Measurements from ENCODE around the gene SMARCD1. TPM values are rescaled to one million over a fixed set of nuclear protein-coding genes. Genes with fewer than 3 reads are reported as not detected.
A peak's percentile ranks its signal among the peaks of the same experiment; 100 is the strongest.
"Not testable (repeated sequence)": the region's sequence is repeated elsewhere in the genome, so short reads cannot be mapped to it uniquely, and the experiment has no call there.

SMARCD1 gene
- polyA plus RNA-seq, 2 donors, result 9.8 to 17.8 TPM

DNA sequence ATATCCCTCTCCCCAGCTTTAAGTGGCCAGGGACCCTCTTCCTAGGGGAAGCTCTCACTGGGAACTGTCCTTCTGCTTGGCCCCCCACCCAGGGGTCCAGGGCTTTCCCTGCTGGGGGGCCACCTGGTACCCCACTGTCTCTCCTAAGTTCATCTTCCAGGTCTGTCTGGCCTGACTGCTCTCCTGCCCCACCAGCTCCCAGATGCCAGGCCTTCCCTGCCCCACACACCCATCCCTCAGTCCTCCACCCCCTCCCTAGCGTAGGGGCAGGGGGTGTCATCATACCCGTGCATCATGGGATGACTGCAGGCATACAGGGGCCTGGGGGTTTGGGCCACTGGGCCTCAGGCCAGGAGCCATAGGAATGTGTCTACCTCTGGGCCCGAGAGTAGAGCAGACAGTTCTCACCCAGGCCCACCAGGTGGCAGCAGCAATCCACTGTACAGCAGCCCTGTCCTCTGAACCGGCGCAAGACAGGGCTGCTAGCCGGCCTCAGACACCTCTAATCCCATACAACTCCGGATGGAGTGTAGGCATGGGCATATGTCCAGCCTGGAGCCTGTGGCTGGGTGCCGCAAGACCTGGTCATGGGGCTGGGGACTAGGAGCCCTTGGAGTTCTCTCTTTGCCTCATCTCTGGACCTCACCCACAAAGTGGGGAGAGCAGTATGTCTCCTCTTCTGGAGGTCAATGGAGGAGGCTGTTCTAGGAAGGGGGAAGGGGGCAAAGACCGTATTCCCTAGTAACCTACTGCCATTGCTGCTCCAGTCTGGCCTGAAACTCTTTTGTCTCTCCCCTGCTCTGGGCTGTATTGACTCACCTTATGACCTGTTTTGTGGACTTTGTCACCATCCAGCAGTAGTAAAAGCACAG lies 10.0 kb upstream of the SMARCD1 start:
- WGBS, 2 donors, result 3 to 4% methylated on average over 9 of the region's 9 CpGs
- Histone ChIP-seq H3K27me3 (ENCODE audit: control insufficient read depth in 1 of 2, insufficient read depth in 2 of 2, low read length in 2 of 2) (no peaks in the 10 kb centered on the region), H3K4me1 (ENCODE audit: control insufficient read depth in 2 of 2, insufficient read depth in 2 of 2, low read length in 1 of 2) (peaks cover 0 to 2% of the 10 kb centered on the region in 2 donors), H3K4me3 (ENCODE audit: low read depth in 1 of 2, low read length in 2 of 2) (no peak overlapping the region), H3K36me3 (ENCODE audit: control insufficient read depth in 2 of 2, insufficient read depth in 2 of 2, low read length in 1 of 2) (no peaks in the 10 kb centered on the region), H3K27ac (ENCODE audit: low read depth in 2 of 2, low read length in 1 of 2) (no peak overlapping the region), H3K9me3 (ENCODE audit: control insufficient read depth in 2 of 2, insufficient read depth in 1 of 2, low read depth in 1 of 2, low read length in 1 of 2) (no peaks in the 10 kb centered on the region)

DNA sequence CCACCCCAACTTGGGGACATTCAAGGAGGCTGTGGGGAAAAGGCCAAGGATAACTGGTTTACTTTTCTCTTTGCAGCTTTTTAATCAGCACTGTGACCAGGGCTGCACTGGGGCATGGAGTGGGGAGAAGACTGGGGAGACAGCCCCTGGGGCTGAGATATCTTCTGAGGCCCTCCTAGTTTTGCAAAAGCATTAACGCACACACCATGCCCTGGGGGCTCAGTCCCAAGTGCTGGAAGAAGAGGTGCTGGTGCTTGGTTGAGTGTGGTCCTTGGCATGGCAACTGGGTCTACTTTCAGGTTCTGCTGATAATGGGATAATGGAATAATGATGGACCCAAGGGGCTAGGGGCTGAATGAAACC lies 9.4 kb upstream of the SMARCD1 start:
- Histone ChIP-seq H3K27ac (ENCODE audit: low read depth in 2 of 2, low read length in 1 of 2) (no peak overlapping the region), H3K4me3 (ENCODE audit: low read depth in 1 of 2, low read length in 2 of 2) (no peak overlapping the region), H3K4me1 (ENCODE audit: control insufficient read depth in 2 of 2, insufficient read depth in 2 of 2, low read length in 1 of 2) (no peaks in the 10 kb centered on the region), H3K27me3 (ENCODE audit: control insufficient read depth in 1 of 2, insufficient read depth in 2 of 2, low read length in 2 of 2) (no peaks in the 10 kb centered on the region), H3K9me3 (ENCODE audit: control insufficient read depth in 2 of 2, insufficient read depth in 1 of 2, low read depth in 1 of 2, low read length in 1 of 2) (no peaks in the 10 kb centered on the region), H3K36me3 (ENCODE audit: control insufficient read depth in 2 of 2, insufficient read depth in 2 of 2, low read length in 1 of 2) (no peaks in the 10 kb centered on the region)
- WGBS, 2 donors, result 74 to 86% methylated on average over 1 of the region's 1 CpG

- Histone ChIP-seq H3K4me3 (ENCODE audit: low read depth in 1 of 2, low read length in 2 of 2) (no peak overlapping the region), H3K36me3 (ENCODE audit: control insufficient read depth in 2 of 2, insufficient read depth in 2 of 2, low read length in 1 of 2) (no peaks in the 10 kb centered on the region), H3K27ac (ENCODE audit: low read depth in 2 of 2, low read length in 1 of 2) (no peak overlapping the region), H3K9me3 (ENCODE audit: control insufficient read depth in 2 of 2, insufficient read depth in 1 of 2, low read depth in 1 of 2, low read length in 1 of 2) (no peaks in the 10 kb centered on the region), H3K27me3 (ENCODE audit: control insufficient read depth in 1 of 2, insufficient read depth in 2 of 2, low read length in 2 of 2) (no peaks in the 10 kb centered on the region), H3K4me1 (ENCODE audit: control insufficient read depth in 2 of 2, insufficient read depth in 2 of 2, low read length in 1 of 2) (no peaks in the 10 kb centered on the region)
- 90 to 91% methylated on average over 12 of the region's 12 CpGs for WGBS, 2 donors
Measured at GRCh38 chr12:50077099-50077498, 8.0 kb upstream of the SMARCD1 start.

- no peaks in the 10 kb centered on the region for H3K27me3 ChIP-seq (ENCODE audit: control insufficient read depth in 1 of 2, insufficient read depth in 2 of 2, low read length in 2 of 2)
- WGBS, 2 donors, result 89 to 94% methylated on average over 10 of the region's 10 CpGs
- no peaks in the 10 kb centered on the region for H3K36me3 ChIP-seq (ENCODE audit: control insufficient read depth in 2 of 2, insufficient read depth in 2 of 2, low read length in 1 of 2)
Measured at GRCh38 chr12:50078281-50078680, 6.9 kb upstream of the SMARCD1 start.

GRCh38 chr12:50079771-50080170 lies 5.4 kb upstream of the SMARCD1 start:
- no peaks in the 10 kb centered on the region for H3K9me3 ChIP-seq (ENCODE audit: control insufficient read depth in 2 of 2, insufficient read depth in 1 of 2, low read depth in 1 of 2, low read length in 1 of 2)
- no peak overlapping the region for H3K4me3 ChIP-seq (ENCODE audit: low read depth in 1 of 2, low read length in 2 of 2)
- no peaks in the 10 kb centered on the region for H3K4me1 ChIP-seq (ENCODE audit: control insufficient read depth in 2 of 2, insufficient read depth in 2 of 2, low read length in 1 of 2)
- 92 to 93% methylated on average over 5 of the region's 5 CpGs for WGBS, 2 donors
- H3K27ac ChIP-seq (ENCODE audit: low read depth in 2 of 2, low read length in 1 of 2), result no peak overlapping the region
- no peaks in the 10 kb centered on the region for H3K27me3 ChIP-seq (ENCODE audit: control insufficient read depth in 1 of 2, insufficient read depth in 2 of 2, low read length in 2 of 2)
- H3K36me3 ChIP-seq (ENCODE audit: control insufficient read depth in 2 of 2, insufficient read depth in 2 of 2, low read length in 1 of 2), result no peaks in the 10 kb centered on the region

More at GRCh38 chr12:50078281-50078680, 6.9 kb upstream of the SMARCD1 start:
- H3K4me1 ChIP-seq (ENCODE audit: control insufficient read depth in 2 of 2, insufficient read depth in 2 of 2, low read length in 1 of 2), result no peaks in the 10 kb centered on the region
- no peak overlapping the region for H3K4me3 ChIP-seq (ENCODE audit: low read depth in 1 of 2, low read length in 2 of 2)
- H3K27ac ChIP-seq (ENCODE audit: low read depth in 2 of 2, low read length in 1 of 2), result no peak overlapping the region
- H3K9me3 ChIP-seq (ENCODE audit: control insufficient read depth in 2 of 2, insufficient read depth in 1 of 2, low read depth in 1 of 2, low read length in 1 of 2), result no peaks in the 10 kb centered on the region

DNA sequence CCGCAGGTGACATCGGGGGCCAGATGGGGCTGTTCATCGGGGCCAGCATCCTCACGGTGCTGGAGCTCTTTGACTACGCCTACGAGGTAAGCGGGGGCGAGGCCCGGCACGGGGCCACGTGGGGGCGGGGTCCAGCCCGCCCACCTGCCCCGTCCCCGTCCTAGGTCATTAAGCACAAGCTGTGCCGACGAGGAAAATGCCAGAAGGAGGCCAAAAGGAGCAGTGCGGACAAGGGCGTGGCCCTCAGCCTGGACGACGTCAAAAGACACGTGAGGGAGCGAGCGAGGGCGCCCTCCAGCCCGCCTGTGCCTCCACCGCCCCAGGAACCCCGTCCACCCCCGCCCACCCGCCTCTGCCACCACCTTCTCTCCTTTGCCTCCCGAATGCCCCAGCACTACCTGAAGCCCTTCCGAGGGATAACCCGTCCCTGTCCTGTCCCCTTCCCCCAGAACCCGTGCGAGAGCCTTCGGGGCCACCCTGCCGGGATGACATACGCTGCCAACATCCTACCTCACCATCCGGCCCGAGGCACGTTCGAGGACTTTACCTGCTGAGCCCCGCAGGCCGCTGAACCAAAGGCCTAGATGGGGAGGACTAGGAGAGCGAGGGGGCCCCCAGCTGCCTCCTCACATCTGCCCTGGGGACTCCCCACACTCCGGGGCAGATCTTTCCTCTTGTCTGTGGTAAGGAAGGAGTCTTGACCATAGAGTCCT lies 3.9 kb upstream of the SMARCD1 start:
- Histone ChIP-seq H3K4me1 (ENCODE audit: control insufficient read depth in 2 of 2, insufficient read depth in 2 of 2, low read length in 1 of 2) (no peaks in the 10 kb centered on the region), H3K9me3 (ENCODE audit: control insufficient read depth in 2 of 2, insufficient read depth in 1 of 2, low read depth in 1 of 2, low read length in 1 of 2) (no peaks in the 10 kb centered on the region), H3K36me3 (ENCODE audit: control insufficient read depth in 2 of 2, insufficient read depth in 2 of 2, low read length in 1 of 2) (no peaks in the 10 kb centered on the region), H3K4me3 (ENCODE audit: low read depth in 1 of 2, low read length in 2 of 2) (no peak overlapping the region), H3K27me3 (ENCODE audit: control insufficient read depth in 1 of 2, insufficient read depth in 2 of 2, low read length in 2 of 2) (no peaks in the 10 kb centered on the region), H3K27ac (ENCODE audit: low read depth in 2 of 2, low read length in 1 of 2) (no peak overlapping the region)
- 41 to 47% methylated on average over 42 to 46 of the region's 46 CpGs for WGBS, 2 donors

DNA sequence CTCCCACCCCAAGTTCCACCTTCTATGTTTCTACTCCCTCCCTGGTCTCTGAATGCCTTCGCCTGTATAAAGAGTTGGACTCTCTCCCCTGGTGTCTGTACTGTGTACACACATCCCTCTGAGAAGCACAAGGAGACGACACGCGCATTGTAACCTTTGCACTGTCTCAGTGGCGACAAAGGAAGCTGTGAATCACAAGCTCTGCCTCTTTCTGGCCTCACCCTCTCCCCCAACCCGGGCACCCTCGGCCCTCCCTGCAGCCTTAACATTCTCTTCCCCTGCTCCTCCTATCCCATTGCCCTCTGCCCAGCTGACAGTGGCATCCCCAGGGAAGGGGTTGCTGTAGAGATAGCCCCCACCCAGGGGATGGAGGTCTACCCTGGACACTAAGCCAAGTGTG lies 2.5 kb upstream of the SMARCD1 start:
- 73 to 82% methylated on average over 7 of the region's 7 CpGs for WGBS, 2 donors
- Histone ChIP-seq H3K27me3 (ENCODE audit: control insufficient read depth in 1 of 2, insufficient read depth in 2 of 2, low read length in 2 of 2) (no peaks in the 10 kb centered on the region), H3K9me3 (ENCODE audit: control insufficient read depth in 2 of 2, insufficient read depth in 1 of 2, low read depth in 1 of 2, low read length in 1 of 2) (no peaks in the 10 kb centered on the region), H3K4me3 (ENCODE audit: low read depth in 1 of 2, low read length in 2 of 2) (no peak overlapping the region), H3K36me3 (ENCODE audit: control insufficient read depth in 2 of 2, insufficient read depth in 2 of 2, low read length in 1 of 2) (peaks cover 6 to 7% of the 10 kb centered on the region in 2 donors), H3K27ac (ENCODE audit: low read depth in 2 of 2, low read length in 1 of 2) (no peak overlapping the region), H3K4me1 (ENCODE audit: control insufficient read depth in 2 of 2, insufficient read depth in 2 of 2, low read length in 1 of 2) (no peaks in the 10 kb centered on the region)

DNA sequence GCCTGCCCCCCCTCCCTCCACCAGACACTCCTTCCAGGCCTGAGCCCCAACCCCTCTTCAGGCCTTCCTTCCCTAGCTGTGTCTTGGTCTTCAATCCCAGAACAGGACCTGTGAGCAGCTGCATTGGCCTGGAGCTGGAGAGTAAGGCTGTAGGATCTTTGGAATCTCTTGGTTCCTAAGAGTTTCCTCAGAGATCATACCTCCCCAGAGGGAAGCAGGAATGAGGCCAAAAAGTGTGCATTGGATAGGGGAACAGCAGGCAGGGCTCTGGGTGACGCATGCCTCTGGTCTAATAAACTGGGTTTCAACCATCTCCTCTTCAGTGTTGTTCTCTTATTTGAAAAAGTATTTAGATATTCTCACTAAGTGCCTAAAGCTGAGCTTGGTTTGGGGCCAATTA lies 1.8 kb upstream of the SMARCD1 start:
- Histone ChIP-seq H3K4me1 (ENCODE audit: control insufficient read depth in 2 of 2, insufficient read depth in 2 of 2, low read length in 1 of 2) (no peaks in the 10 kb centered on the region), H3K36me3 (ENCODE audit: control insufficient read depth in 2 of 2, insufficient read depth in 2 of 2, low read length in 1 of 2) (peaks cover 6 to 7% of the 10 kb centered on the region in 2 donors), H3K27me3 (ENCODE audit: control insufficient read depth in 1 of 2, insufficient read depth in 2 of 2, low read length in 2 of 2) (no peaks in the 10 kb centered on the region), H3K4me3 (ENCODE audit: low read depth in 1 of 2, low read length in 2 of 2) (no peak overlapping the region), H3K27ac (ENCODE audit: low read depth in 2 of 2, low read length in 1 of 2) (no peak overlapping the region), H3K9me3 (ENCODE audit: control insufficient read depth in 2 of 2, insufficient read depth in 1 of 2, low read depth in 1 of 2, low read length in 1 of 2) (no peaks in the 10 kb centered on the region)
- WGBS, 2 donors, result 90 to 95% methylated on average over 1 of the region's 1 CpG

DNA sequence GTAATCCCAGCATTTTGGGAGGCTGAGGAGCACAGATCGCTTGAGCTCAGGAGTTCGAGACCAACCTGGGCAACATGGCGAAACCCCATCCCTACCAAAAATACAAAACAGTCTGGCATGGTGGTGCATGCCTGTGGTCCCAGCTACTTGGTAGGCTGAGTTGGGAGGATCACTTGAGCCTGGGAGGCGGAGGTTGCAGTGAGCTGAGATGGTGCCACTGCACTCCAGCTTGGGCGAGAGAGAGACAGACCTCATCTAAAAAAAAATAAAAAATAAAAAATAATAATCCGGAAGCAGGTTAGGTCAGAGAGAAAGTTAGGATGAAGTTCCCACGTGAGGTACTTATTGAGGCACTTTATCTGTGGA lies 750 bp upstream of the SMARCD1 start:
- not testable (repeated sequence) for H3K4me1 ChIP-seq (ENCODE audit: control insufficient read depth in 2 of 2, insufficient read depth in 2 of 2, low read length in 1 of 2); H3K27me3 ChIP-seq (ENCODE audit: control insufficient read depth in 1 of 2, insufficient read depth in 2 of 2, low read length in 2 of 2); H3K9me3 ChIP-seq (ENCODE audit: control insufficient read depth in 2 of 2, insufficient read depth in 1 of 2, low read depth in 1 of 2, low read length in 1 of 2); H3K36me3 ChIP-seq (ENCODE audit: control insufficient read depth in 2 of 2, insufficient read depth in 2 of 2, low read length in 1 of 2)
- peak overlapping the region; percentile 62 to 69 for H3K4me3 ChIP-seq (ENCODE audit: low read depth in 1 of 2, low read length in 2 of 2)
- peak overlapping the region; percentile 88 to 92 for H3K27ac ChIP-seq (ENCODE audit: low read depth in 2 of 2, low read length in 1 of 2)
- WGBS, 2 donors, result 35 to 45% methylated on average over 7 of the region's 7 CpGs
